Measurements from ENCODE around the gene PRKAR1B. TPM values are rescaled to one million over a fixed set of nuclear protein-coding genes. Genes with fewer than 3 reads are reported as not detected.
A peak's percentile ranks its signal among the peaks of the same experiment; 100 is the strongest.

The PRKAR1B gene
- total RNA-seq, 4 donors from 2014 or later: 8.2 to 12.3 (median 10.5) TPM

GRCh38 chr7:514651-515598 lies 212.2 kb downstream of the PRKAR1B start:
- Histone ChIP-seq H3K27me3 (no peaks in the 10 kb centered on the region), H3K27ac (peak overlapping the region; percentile 22), H3K36me3 (peaks cover 4% of the 10 kb centered on the region), H3K9me3 (no peaks in the 10 kb centered on the region), H3K4me1 (peaks cover 77% of the 10 kb centered on the region), H3K4me3 (no peak overlapping the region)
- DNase-seq (ENCODE audit: low spot score in 2 of 2): no peak
- TF ChIP-seq CTCF (IDR thresholded peaks at IDR 0.05) (no peak), EP300 (IDR thresholded peaks at IDR 0.05) (no peak), POLR2A (IDR thresholded peaks at IDR 0.05) (no peak), POLR2AphosphoS5 (IDR thresholded peaks at IDR 0.05) (no peak)
- 49% methylated on average over 21 of the region's 25 CpGs for WGBS

- DNase-seq (ENCODE audit: low spot score in 2 of 2): no peak
- H3K27ac ChIP-seq: peak overlapping the region; percentile 22
- H3K36me3 ChIP-seq: peaks cover 6% of the 10 kb centered on the region
- TF ChIP-seq EP300 (IDR thresholded peaks at IDR 0.05) (no peak), POLR2A (IDR thresholded peaks at IDR 0.05) (no peak), CTCF (IDR thresholded peaks at IDR 0.05) (no peak)
- H3K4me1 ChIP-seq: peaks cover 75% of the 10 kb centered on the region
- H3K4me3 ChIP-seq: no peak overlapping the region
- H3K27me3 ChIP-seq: no peaks in the 10 kb centered on the region
- WGBS: 90% methylated on average over 7 of the region's 10 CpGs
- H3K9me3 ChIP-seq: no peaks in the 10 kb centered on the region
Observed at GRCh38 chr7:514242-514641, 212.8 kb downstream of the PRKAR1B start.

- Histone ChIP-seq H3K27ac (peak overlapping the region; percentile 22), H3K36me3 (peaks cover 11% of the 10 kb centered on the region), H3K27me3 (no peaks in the 10 kb centered on the region), H3K9me3 (no peaks in the 10 kb centered on the region), H3K4me3 (no peak overlapping the region), H3K4me1 (peaks cover 70% of the 10 kb centered on the region)
- WGBS: 78% methylated on average over 19 of the region's 20 CpGs
- TF ChIP-seq CTCF (IDR thresholded peaks at IDR 0.05) (no peak), POLR2A (IDR thresholded peaks at IDR 0.05) (no peak)
- no peak for DNase-seq (ENCODE audit: low spot score in 2 of 2)
Observed at GRCh38 chr7:513521-514166, 213.4 kb downstream of the PRKAR1B start.

- 50% methylated on average over 14 of the region's 32 CpGs for WGBS
- Histone ChIP-seq H3K9me3 (no peaks in the 10 kb centered on the region), H3K27me3 (no peaks in the 10 kb centered on the region), H3K4me1 (peaks cover 61% of the 10 kb centered on the region), H3K27ac (peak overlapping the region; percentile 7), H3K4me3 (no peak overlapping the region), H3K36me3 (peaks cover 12% of the 10 kb centered on the region)
- TF ChIP-seq CTCF (IDR thresholded peaks at IDR 0.05): no peak
- TF ChIP-seq POLR2A (IDR thresholded peaks at IDR 0.05): no peak
- TF ChIP-seq EP300 (IDR thresholded peaks at IDR 0.05): no peak
- TF ChIP-seq POLR2AphosphoS5 (IDR thresholded peaks at IDR 0.05): no peak
- no peak for DNase-seq (ENCODE audit: low spot score in 2 of 2)
Observed at GRCh38 chr7:512541-513311, 214.4 kb downstream of the PRKAR1B start.
